ENCODE data around the gene ATAT1. TPM values are rescaled to one million over a fixed set of nuclear protein-coding genes. Genes with fewer than 3 reads are reported as not detected.

The ATAT1 gene
- polyA plus RNA-seq, 1 donor (not counting 4 experiments of a cell fraction or from before 2014, with no cell fraction given) = 5.4 TPM

GRCh38 chr6:30615219-30615957, 11.3 kb upstream of the ATAT1 start:
- FAIRE-seq (no peak), DNase-seq (ENCODE audit: low read depth, low spot score) (no peak)
- no peaks in the 10 kb centered on the region for H3K9me3 ChIP-seq (ENCODE audit: control insufficient read depth, low read depth, low read length)
- peak overlapping the region; percentile 97 for H3K27ac ChIP-seq (ENCODE audit: control insufficient read depth, insufficient read depth, low read length)
- peaks cover 46% of the 10 kb centered on the region for H3K79me2 ChIP-seq (ENCODE audit: control insufficient read depth, insufficient read depth, low read length)
- H3K9ac ChIP-seq (ENCODE audit: control insufficient read depth, extremely low read depth, insufficient read depth, low read length) = peak overlapping the region; percentile 98
- H3K4me3 ChIP-seq (ENCODE audit: control insufficient read depth in 2 of 3, extremely low read depth in 1 of 3, insufficient read depth in 2 of 3, low read depth in 1 of 3, low read length in 3 of 3) = peak overlapping the region; percentile 76 to 89 (median 82)
- H3K4me2 ChIP-seq (ENCODE audit: control insufficient read depth, extremely low read depth, insufficient read depth, low read depth, low read length) = peak overlapping the region; percentile 100
- no peak overlapping the region for H2AFZ ChIP-seq (ENCODE audit: control insufficient read depth, low read length)
- peaks cover 8% of the 10 kb centered on the region for H4K20me1 ChIP-seq (ENCODE audit: control insufficient read depth, extremely low read depth, insufficient read depth, low read length)
- no peaks in the 10 kb centered on the region for H3K27me3 ChIP-seq (ENCODE audit: control insufficient read depth, extremely low read depth, insufficient read depth, low read length)
- peaks cover 3% of the 10 kb centered on the region for H3K9me1 ChIP-seq (ENCODE audit: control insufficient read depth, extremely low read depth, insufficient read depth, low read length)
- H3K36me3 ChIP-seq (ENCODE audit: control insufficient read depth in 2 of 2, extremely low read depth in 1 of 2, insufficient read depth in 2 of 2, low read length in 2 of 2) = peaks cover 7 to 27% of the 10 kb centered on the region in 2 experiments
- dilution Hi-C loops (cut with MboI; ENCODE audit: extremely low pct_ligation_motif_present, low sequenced_read_pairs) = no loop called here
- no peak for TF ChIP-seq CTCF (optimal IDR thresholded peaks at IDR 0.05 in 1 of 3, IDR thresholded peaks at IDR 0.05 in 1 of 3, conservative IDR thresholded peaks at IDR 0.05 in 1 of 3; ENCODE audit: extremely low read depth in 1 of 3, insufficient read depth in 2 of 3, low read length in 3 of 3)
- TF ChIP-seq EZH2 (IDR thresholded peaks at IDR 0.05; ENCODE audit: low read length) = no peak
- peaks cover 24% of the 10 kb centered on the region for H3K4me1 ChIP-seq (ENCODE audit: control insufficient read depth, extremely low read depth, insufficient read depth, low read length)

GRCh38 chr6:30615958-30616810, 10.5 kb upstream of the ATAT1 start:
- Histone ChIP-seq H3K9ac (ENCODE audit: control insufficient read depth, extremely low read depth, insufficient read depth, low read length) (peak overlapping the region; percentile 98), H3K4me1 (ENCODE audit: control insufficient read depth, extremely low read depth, insufficient read depth, low read length) (peaks cover 24% of the 10 kb centered on the region), H3K27me3 (ENCODE audit: control insufficient read depth, extremely low read depth, insufficient read depth, low read length) (no peaks in the 10 kb centered on the region), H3K27ac (ENCODE audit: control insufficient read depth, insufficient read depth, low read length) (peak overlapping the region; percentile 97), H3K9me3 (ENCODE audit: control insufficient read depth, low read depth, low read length) (no peaks in the 10 kb centered on the region), H3K4me2 (ENCODE audit: control insufficient read depth, extremely low read depth, insufficient read depth, low read depth, low read length) (peak overlapping the region; percentile 100), H4K20me1 (ENCODE audit: control insufficient read depth, extremely low read depth, insufficient read depth, low read length) (peaks cover 8% of the 10 kb centered on the region), H3K79me2 (ENCODE audit: control insufficient read depth, insufficient read depth, low read length) (peaks cover 41% of the 10 kb centered on the region), H3K36me3 (ENCODE audit: control insufficient read depth in 2 of 2, extremely low read depth in 1 of 2, insufficient read depth in 2 of 2, low read length in 2 of 2) (peaks cover 7 to 30% of the 10 kb centered on the region in 2 experiments), H3K4me3 (ENCODE audit: control insufficient read depth in 2 of 3, extremely low read depth in 1 of 3, insufficient read depth in 2 of 3, low read depth in 1 of 3, low read length in 3 of 3) (peak overlapping the region; percentile 76 to 89 (median 82)), H3K9me1 (ENCODE audit: control insufficient read depth, extremely low read depth, insufficient read depth, low read length) (peaks cover 3% of the 10 kb centered on the region), H2AFZ (ENCODE audit: control insufficient read depth, low read length) (no peak overlapping the region)
- FAIRE-seq (no peak), DNase-seq (ENCODE audit: low read depth, low spot score) (no peak)
- TF ChIP-seq CTCF (optimal IDR thresholded peaks at IDR 0.05 in 1 of 3, IDR thresholded peaks at IDR 0.05 in 1 of 3, conservative IDR thresholded peaks at IDR 0.05 in 1 of 3; ENCODE audit: extremely low read depth in 1 of 3, insufficient read depth in 2 of 3, low read length in 3 of 3) = no peak
- no peak for TF ChIP-seq EZH2 (IDR thresholded peaks at IDR 0.05; ENCODE audit: low read length)
- dilution Hi-C loops (cut with MboI; ENCODE audit: extremely low pct_ligation_motif_present, low sequenced_read_pairs) = no loop called here
